AG09309 (cell line): ENCODE data around the gene NTRK2.

Experiments
- DNase-seq: peaks from one replicate; pipeline ENCODE4 v3.0.0-alpha.2; 2010; ENCODE audit warnings: low read depth
- H3K4me3 ChIP-seq: 2 replicates; pipeline ENCODE4 v1.5.1; 2011; ENCODE audit warnings: mild to moderate bottlenecking, low read depth, low read length, moderate library complexity; ENCODE audit not compliant: control insufficient read depth
- CTCF ChIP-seq: IDR thresholded peaks from 2 replicates; pipeline ENCODE4 v1.5.1; 2011; ENCODE audit warnings: mild to moderate bottlenecking, low read depth, low read length, inconsistent platforms; ENCODE audit not compliant: insufficient read depth, control insufficient read depth; ENCODE audit errors: missing control alignments

Gene NTRK2

GRCh38 chr9:84705128-84705527 lies 35.6 kb downstream of the NTRK2 start:
- no peak overlapping the region for H3K4me3 ChIP-seq
- no peak for DNase-seq
- no peak for TF ChIP-seq CTCF

- no peak for DNase-seq
- TF ChIP-seq CTCF = no peak
- no peak overlapping the region for H3K4me3 ChIP-seq
Measured at GRCh38 chr9:84708400-84708799, 38.9 kb downstream of the NTRK2 start.

GRCh38 chr9:84709056-84709455 lies 39.5 kb downstream of the NTRK2 start:
- no peak for DNase-seq
- no peak overlapping the region for H3K4me3 ChIP-seq
- no peak for TF ChIP-seq CTCF

GRCh38 chr9:84710701-84711397 lies 41.3 kb downstream of the NTRK2 start:
- H3K4me3 ChIP-seq = no peak overlapping the region
- DNase-seq = no peak
- no peak for TF ChIP-seq CTCF

GRCh38 chr9:84711398-84711777 lies 41.9 kb downstream of the NTRK2 start:
- TF ChIP-seq CTCF = no peak
- DNase-seq = no peak
- no peak overlapping the region for H3K4me3 ChIP-seq

GRCh38 chr9:84711936-84712335 lies 42.4 kb downstream of the NTRK2 start:
- no peak overlapping the region for H3K4me3 ChIP-seq
- peak; percentile 2 for DNase-seq
- no peak for TF ChIP-seq CTCF
